ENCODE data around the gene ECPAS.

Gene ECPAS

GRCh38 chr9:111438541-111439235 is 45.5 kb downstream of the ECPAS start:
- TF ChIP-seq, protein P1, sequence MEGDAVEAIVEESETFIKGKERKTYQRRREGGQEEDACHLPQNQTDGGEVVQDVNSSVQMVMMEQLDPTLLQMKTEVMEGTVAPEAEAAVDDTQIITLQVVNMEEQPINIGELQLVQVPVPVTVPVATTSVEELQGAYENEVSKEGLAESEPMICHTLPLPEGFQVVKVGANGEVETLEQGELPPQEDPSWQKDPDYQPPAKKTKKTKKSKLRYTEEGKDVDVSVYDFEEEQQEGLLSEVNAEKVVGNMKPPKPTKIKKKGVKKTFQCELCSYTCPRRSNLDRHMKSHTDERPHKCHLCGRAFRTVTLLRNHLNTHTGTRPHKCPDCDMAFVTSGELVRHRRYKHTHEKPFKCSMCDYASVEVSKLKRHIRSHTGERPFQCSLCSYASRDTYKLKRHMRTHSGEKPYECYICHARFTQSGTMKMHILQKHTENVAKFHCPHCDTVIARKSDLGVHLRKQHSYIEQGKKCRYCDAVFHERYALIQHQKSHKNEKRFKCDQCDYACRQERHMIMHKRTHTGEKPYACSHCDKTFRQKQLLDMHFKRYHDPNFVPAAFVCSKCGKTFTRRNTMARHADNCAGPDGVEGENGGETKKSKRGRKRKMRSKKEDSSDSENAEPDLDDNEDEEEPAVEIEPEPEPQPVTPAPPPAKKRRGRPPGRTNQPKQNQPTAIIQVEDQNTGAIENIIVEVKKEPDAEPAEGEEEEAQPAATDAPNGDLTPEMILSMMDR (IDR thresholded peaks at IDR 0.05; ENCODE audit: low read depth, low read length), result no peak
- DNase-seq (ENCODE audit: extremely low read depth, low read depth), result no peak

DNA sequence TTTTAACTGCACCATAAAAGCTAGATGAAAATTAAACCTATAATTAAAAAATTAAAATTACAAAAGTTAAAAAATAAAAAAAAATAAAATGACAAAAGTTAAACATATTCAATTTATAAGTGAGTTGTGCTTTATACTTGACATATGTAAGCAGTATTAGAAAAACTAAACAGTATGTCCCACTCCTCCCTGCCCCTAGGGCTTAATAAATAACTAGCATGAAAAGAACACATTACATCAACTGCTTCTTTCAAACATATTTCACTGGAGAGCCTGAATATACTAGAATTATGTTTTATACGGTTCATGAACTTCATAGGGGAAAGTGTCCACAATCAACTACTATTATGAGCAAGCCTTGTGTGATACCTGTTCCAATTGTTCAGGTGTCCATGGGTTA is 47.6 kb downstream of the ECPAS start:
- no peak for DNase-seq (ENCODE audit: extremely low read depth, low read depth)
- TF ChIP-seq, protein P1 (IDR thresholded peaks at IDR 0.05; ENCODE audit: low read depth, low read length), result no peak

GRCh38 chr9:111433082-111433481 is 51.1 kb downstream of the ECPAS start:
- TF ChIP-seq, protein P1 (IDR thresholded peaks at IDR 0.05; ENCODE audit: low read depth, low read length), result no peak
- no peak for DNase-seq (ENCODE audit: extremely low read depth, low read depth)

DNA sequence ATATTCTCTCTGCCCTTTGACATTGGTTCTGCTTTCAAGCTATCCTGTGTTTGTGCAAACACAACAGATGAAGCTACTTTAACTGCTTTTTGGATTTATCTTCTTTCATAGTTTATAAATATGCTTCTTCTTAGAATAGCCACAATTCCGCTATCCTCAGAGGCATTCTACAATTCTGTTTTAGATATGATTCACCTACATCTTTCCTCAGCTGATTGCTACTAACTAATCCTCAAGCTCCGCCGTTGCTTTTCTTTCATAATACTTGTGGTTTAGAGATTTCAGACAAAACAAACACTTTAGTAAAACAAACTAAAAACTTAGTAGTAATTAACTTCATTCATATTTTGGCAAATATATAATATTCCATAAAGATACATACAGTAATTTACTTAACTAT is 52.5 kb downstream of the ECPAS start:
- TF ChIP-seq, protein P1 (IDR thresholded peaks at IDR 0.05; ENCODE audit: low read depth, low read length), result no peak
- DNase-seq (ENCODE audit: extremely low read depth, low read depth), result peak; percentile 15

- DNase-seq (ENCODE audit: extremely low read depth, low read depth), result no peak
Observed at GRCh38 chr9:111429175-111429574, 55.0 kb downstream of the ECPAS start.

DNA sequence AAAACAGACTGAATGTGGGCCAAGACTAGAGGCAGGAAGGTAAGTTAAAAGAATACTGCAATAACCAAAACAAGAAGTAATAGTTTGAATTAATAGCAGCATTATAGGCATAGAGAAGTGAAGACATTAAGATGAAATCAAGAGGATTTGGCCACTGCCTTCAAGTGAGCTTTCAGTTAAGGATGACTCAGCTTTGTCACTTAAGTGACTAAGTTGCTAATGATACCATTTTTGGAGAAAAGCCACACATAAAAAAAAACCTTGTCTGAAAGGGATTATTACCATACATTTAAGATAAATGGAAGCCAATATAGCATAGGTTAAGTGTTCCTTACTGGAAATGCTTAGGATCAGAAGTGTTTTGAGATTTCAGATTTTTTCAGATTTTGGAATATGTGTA is 57.0 kb downstream of the ECPAS start:
- TF ChIP-seq, protein P1 (IDR thresholded peaks at IDR 0.05; ENCODE audit: low read depth, low read length), result no peak
- DNase-seq (ENCODE audit: extremely low read depth, low read depth), result no peak

More at GRCh38 chr9:111429175-111429574, 55.0 kb downstream of the ECPAS start:
- TF ChIP-seq, protein P1 (IDR thresholded peaks at IDR 0.05; ENCODE audit: low read depth, low read length), result no peak

GRCh38 chr9:111423389-111423788 is 60.8 kb downstream of the ECPAS start:
- no peak for DNase-seq (ENCODE audit: extremely low read depth, low read depth)
- TF ChIP-seq, protein P1 (IDR thresholded peaks at IDR 0.05; ENCODE audit: low read depth, low read length), result no peak
